ENCODE data around the gene COL5A3.

The COL5A3 gene

DNA sequence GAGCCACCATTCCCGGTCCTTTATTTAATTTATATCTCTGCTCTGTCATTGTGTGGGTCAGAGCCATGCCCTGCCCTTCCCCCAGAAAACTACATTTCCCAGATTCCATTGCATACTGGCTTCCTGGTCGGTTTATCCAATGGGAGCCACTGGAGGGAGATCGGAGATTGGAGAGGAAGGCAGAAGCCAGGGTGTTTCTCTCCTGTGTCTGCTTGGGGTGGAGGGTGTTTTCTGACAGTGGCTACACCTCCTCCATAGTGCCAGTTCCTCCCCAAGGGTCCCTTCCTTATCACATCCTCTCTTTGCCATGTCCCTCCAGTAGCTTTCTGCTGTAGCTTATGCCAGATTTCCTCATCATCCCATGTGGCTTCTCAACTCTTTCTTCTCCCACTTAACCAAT is 93.0 kb downstream of the COL5A3 start:
- TF ChIP-seq POLR2A (IDR thresholded peaks at IDR 0.05; ENCODE audit: low read length) (no peak), GATA1 (IDR thresholded peaks at IDR 0.05; ENCODE audit: low read depth, low read length) (no peak)
- peak; percentile 32 to 44 for DNase-seq

GRCh38 chr19:9916719-9917118 is 93.6 kb downstream of the COL5A3 start:
- no peak for DNase-seq
- TF ChIP-seq GATA1 (IDR thresholded peaks at IDR 0.05; ENCODE audit: low read depth, low read length) = no peak

- no peak for TF ChIP-seq GATA1 (IDR thresholded peaks at IDR 0.05; ENCODE audit: low read depth, low read length)
- TF ChIP-seq POLR2A (IDR thresholded peaks at IDR 0.05; ENCODE audit: low read length) = no peak
- DNase-seq = peak; percentile 85 to 89
These were observed 95.7 kb downstream of the COL5A3 start for GRCh38 chr19:9914315-9915207.

GRCh38 chr19:9914001-9914314 is 96.3 kb downstream of the COL5A3 start:
- TF ChIP-seq GATA1 (IDR thresholded peaks at IDR 0.05; ENCODE audit: low read depth, low read length) = no peak
- no peak for TF ChIP-seq POLR2A (IDR thresholded peaks at IDR 0.05; ENCODE audit: low read length)
- DNase-seq = no peak

DNA sequence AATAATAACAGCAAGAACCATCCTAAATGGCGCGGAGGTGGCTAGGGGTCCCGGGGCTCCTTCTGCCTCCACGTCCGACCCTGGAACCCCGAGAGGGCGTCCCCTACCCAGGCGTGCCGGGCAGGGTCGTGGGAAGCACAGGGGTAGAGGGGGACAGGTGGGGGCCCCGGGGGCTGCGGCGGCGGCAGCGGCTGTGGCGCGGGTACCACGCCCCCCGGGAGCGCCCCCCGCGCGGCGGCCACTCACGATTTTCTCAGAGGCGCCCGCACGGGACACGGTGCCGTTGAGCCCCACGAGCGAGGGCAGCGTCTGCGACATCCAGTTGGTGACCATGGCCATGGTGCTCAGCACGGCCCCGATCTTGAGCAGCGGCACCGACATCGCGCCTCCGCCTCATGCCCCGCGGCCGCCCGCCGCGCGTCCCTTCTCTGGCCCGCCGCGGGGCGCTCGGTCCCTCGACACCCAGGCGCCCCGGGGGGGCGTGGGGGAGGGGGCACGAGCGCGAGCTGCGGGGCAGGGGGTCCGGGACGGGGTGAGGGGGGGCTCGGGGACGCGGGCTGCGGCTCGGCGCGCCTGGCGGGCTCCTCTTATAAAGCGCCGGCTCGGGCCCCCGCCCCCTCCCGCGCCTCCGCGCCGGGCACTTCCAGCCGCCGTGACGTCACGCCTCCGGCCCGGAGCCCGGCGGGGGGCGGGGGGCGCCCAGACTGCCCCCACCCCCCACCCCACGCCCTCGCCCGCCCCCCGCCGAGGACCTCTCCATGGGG is 96.9 kb downstream of the COL5A3 start:
- no peak for TF ChIP-seq POLR2A (IDR thresholded peaks at IDR 0.05; ENCODE audit: low read length)
- no peak for TF ChIP-seq GATA1 (IDR thresholded peaks at IDR 0.05; ENCODE audit: low read depth, low read length)
- no peak for DNase-seq

- no peak for DNase-seq
- TF ChIP-seq GATA1 (IDR thresholded peaks at IDR 0.05; ENCODE audit: low read depth, low read length) (no peak), POLR2A (IDR thresholded peaks at IDR 0.05; ENCODE audit: low read length) (no peak)
These were observed 97.6 kb downstream of the COL5A3 start for GRCh38 chr19:9912551-9913236.

GRCh38 chr19:9911524-9912185 is 98.6 kb downstream of the COL5A3 start:
- DNase-seq = no peak
- TF ChIP-seq GATA1 (IDR thresholded peaks at IDR 0.05; ENCODE audit: low read depth, low read length) (no peak), POLR2A (IDR thresholded peaks at IDR 0.05; ENCODE audit: low read length) (no peak)

- TF ChIP-seq POLR2A (IDR thresholded peaks at IDR 0.05; ENCODE audit: low read length) (no peak), GATA1 (IDR thresholded peaks at IDR 0.05; ENCODE audit: low read depth, low read length) (no peak)
These were observed 99.7 kb downstream of the COL5A3 start for GRCh38 chr19:9910625-9911024.

More at GRCh38 chr19:9910625-9911024, 99.7 kb downstream of the COL5A3 start:
- DNase-seq = no peak

All from erythroblast (primary cell).